Lower lobe of right lung (tissue), 2 donors: ENCODE results near the gene NCAPD3. TPM values are rescaled to one million over a fixed set of nuclear protein-coding genes. Genes with fewer than 3 reads are reported as not detected.
A peak's percentile ranks its signal among the peaks of the same experiment; 100 is the strongest.

Experiments used
- ATAC-seq, 2 donors: fragments of 200-7000 bp; cut with Tn5 transposase; one replicate each; pipeline ENCODE4 v1.9.1; 2020 to 2022; ENCODE audit warnings: mild to moderate bottlenecking in 2 of 2, moderate library complexity in 2 of 2
- DNase-seq: peaks from one replicate; pipeline ENCODE4 v3.0.0-alpha.2; 2020
- H3K27ac ChIP-seq: fragments of 200-600 bp; one replicate; pipeline ENCODE4 v1.8.0; 2022
- H3K27me3 ChIP-seq: fragments of 200-600 bp; one replicate; pipeline ENCODE4 v1.8.0; 2022; ENCODE audit warnings: low read depth
- H3K36me3 ChIP-seq: fragments of 200-600 bp; one replicate; pipeline ENCODE4 v1.8.0; 2022; ENCODE audit warnings: mild to moderate bottlenecking
- H3K4me1 ChIP-seq: fragments of 200-600 bp; one replicate; pipeline ENCODE4 v1.8.0; 2022
- H3K4me3 ChIP-seq: fragments of 200-600 bp; one replicate; pipeline ENCODE4 v1.8.0; 2022; ENCODE audit warnings: mild to moderate bottlenecking
- H3K9me3 ChIP-seq: fragments of 200-600 bp; one replicate; pipeline ENCODE4 v1.8.0; 2022
- CTCF ChIP-seq: fragments of 200-600 bp; IDR thresholded peaks from one replicate; pipeline ENCODE4 v1.8.0; 2022; ENCODE audit warnings: antibody characterized with exemption, mild to moderate bottlenecking
- intact Hi-C: fragments of 100-400 bp; cut with DNase I; formaldehyde crosslinking; loops from one replicate; pipeline ENCODE4 v1.11.0; 2022
- total RNA-seq: library from RNA; stranded (reverse); fragmentation: NEBNext Ultra II Directional; extraction: Animal tissue kit (Norgen Biotek cat#: 25700); gene quantifications from one replicate; pipeline ENCODE4 v1.2.1, GENCODE V29; 2021
- donor health status: DM: no; HTN: yes; CAD: no; lungs with severe emphysema.

The NCAPD3 gene
- total RNA-seq, 1 donor from 2014 or later = 17.6 TPM

DNA sequence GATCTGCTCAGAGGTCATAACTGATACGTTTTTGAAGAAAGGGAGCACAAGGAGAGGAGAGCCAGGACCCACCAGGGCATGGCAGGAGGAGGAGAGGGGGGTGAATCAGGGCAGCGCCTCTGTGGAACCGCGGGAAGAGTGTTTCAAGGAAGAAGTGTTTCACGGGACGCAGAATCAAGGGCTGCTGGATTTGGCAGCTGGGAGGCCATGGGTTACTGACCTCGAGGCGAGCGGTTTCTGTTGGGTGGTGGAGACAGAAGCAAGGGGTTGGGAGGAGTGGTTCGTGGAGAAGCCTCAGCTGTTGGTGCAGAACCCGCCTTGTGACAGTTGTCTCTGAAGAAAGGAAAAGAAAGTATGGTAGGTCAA is 13.8 kb upstream of the NCAPD3 start:
- no peaks in the 10 kb centered on the region for H3K27me3 ChIP-seq
- no peak overlapping the region for H3K27ac ChIP-seq
- H3K36me3 ChIP-seq = peaks cover 82% of the 10 kb centered on the region
- H3K4me3 ChIP-seq = no peak overlapping the region
- intact Hi-C loops = no loop called here
- ATAC-seq = no peak
- H3K4me1 ChIP-seq = peaks cover 6% of the 10 kb centered on the region
- H3K9me3 ChIP-seq = no peaks in the 10 kb centered on the region
- no peak for DNase-seq
- TF ChIP-seq CTCF = no peak

DNA sequence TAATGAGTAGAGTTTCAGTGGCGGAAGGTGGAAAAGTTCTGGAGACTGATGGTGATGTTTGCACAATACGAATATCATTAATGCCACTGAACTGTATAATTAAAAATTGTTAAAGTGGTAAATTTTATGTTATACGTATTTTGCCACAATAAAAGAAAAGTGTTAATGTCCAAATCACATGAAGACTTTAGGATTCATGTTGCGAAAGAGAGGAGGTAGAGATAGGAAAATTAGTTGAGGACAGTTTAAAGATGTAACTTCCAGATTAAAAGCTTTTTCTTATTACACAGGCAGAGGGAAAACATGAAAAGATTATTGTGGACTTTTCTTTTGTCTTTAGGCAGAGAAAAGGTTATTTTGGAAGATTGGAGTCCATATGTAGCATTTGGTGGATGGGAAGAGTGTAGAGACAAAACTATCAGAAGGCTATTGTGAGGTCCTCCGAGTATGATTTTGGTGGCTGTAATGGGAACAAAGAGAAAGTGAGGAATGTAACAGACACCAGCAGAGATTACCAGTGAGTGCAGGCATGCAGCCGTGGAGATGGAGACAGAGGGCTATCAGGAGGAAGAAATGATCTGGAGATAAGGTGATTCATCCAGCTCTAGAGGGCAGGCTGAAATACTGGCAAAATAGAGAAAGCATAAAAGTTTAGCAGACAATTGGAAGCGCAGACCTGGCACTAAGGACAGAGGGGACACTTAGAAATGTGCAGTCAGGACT is 13.2 kb upstream of the NCAPD3 start:
- intact Hi-C loops = no loop called here

DNA sequence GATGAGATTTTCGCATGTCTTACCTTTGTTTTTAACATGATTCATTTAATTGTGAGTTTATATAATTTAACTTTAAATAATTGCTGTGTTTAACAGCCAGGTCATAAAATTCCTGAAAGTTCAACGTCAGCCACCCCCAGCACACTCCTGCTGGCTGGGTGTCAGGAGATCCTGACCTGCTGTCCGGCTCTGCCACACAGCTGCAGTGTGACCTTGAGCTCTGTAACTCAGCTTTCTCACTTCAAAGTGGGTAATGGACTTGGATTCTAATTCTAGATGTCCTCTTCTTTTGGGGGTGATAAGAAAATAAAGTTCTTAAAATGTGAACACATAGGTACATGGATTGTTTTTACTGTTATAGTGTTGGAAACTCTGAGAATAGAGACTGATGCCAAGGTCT is 11.6 kb upstream of the NCAPD3 start:
- no peak for TF ChIP-seq CTCF
- Histone ChIP-seq H3K4me1 (peaks cover 28% of the 10 kb centered on the region), H3K4me3 (no peak overlapping the region), H3K9me3 (no peaks in the 10 kb centered on the region), H3K27ac (no peak overlapping the region), H3K36me3 (peaks cover 63% of the 10 kb centered on the region), H3K27me3 (no peaks in the 10 kb centered on the region)
- ATAC-seq = no peak
- DNase-seq = no peak
- intact Hi-C loops = no loop called here

More for the DNA sequence above, 13.2 kb upstream of the NCAPD3 start:
- Histone ChIP-seq H3K27me3 (no peaks in the 10 kb centered on the region), H3K27ac (no peak overlapping the region), H3K4me3 (no peak overlapping the region), H3K36me3 (peaks cover 76% of the 10 kb centered on the region), H3K4me1 (peaks cover 12% of the 10 kb centered on the region), H3K9me3 (no peaks in the 10 kb centered on the region)
- no peak for TF ChIP-seq CTCF
- DNase-seq (no peak), ATAC-seq (no peak)

- Histone ChIP-seq H3K27me3 (no peaks in the 10 kb centered on the region), H3K27ac (no peak overlapping the region), H3K4me1 (peaks cover 41% of the 10 kb centered on the region), H3K36me3 (peaks cover 46% of the 10 kb centered on the region), H3K4me3 (no peak overlapping the region), H3K9me3 (no peaks in the 10 kb centered on the region)
- ATAC-seq (no peak), DNase-seq (no peak)
- TF ChIP-seq CTCF = no peak
- intact Hi-C loops = no loop called here
Measured at GRCh38 chr11:134233729-134234179, 10.0 kb upstream of the NCAPD3 start.

- H3K9me3 ChIP-seq = no peaks in the 10 kb centered on the region
- no peak for TF ChIP-seq CTCF
- peak; percentile 42 to 54 for ATAC-seq
- DNase-seq = no peak
- no peak overlapping the region for H3K4me3 ChIP-seq
- H3K27me3 ChIP-seq = no peaks in the 10 kb centered on the region
- intact Hi-C loops = no loop called here
- H3K27ac ChIP-seq = no peak overlapping the region
- H3K4me1 ChIP-seq = peaks cover 48% of the 10 kb centered on the region
- H3K36me3 ChIP-seq = peaks cover 30% of the 10 kb centered on the region
Measured at GRCh38 chr11:134231958-134232659, 8.3 kb upstream of the NCAPD3 start.
